Hindlimb muscle (tissue), 1 donor: ENCODE data around the gene PDILT. TPM values are rescaled to one million over a fixed set of nuclear protein-coding genes. Genes with fewer than 3 reads are reported as not detected.

Experiments
- DNase-seq: peaks from one replicate; pipeline ENCODE4 v3.0.0-alpha.2; 2013
- polyA plus RNA-seq: library from polyadenylated mRNA; unstranded; fragments of 120-200 nt; gene quantifications from one replicate; pipeline ENCODE4 v1.2.1, GENCODE V29; 2013; ENCODE audit not compliant: insufficient read length

PDILT gene
- polyA plus RNA-seq, 1 donor = not detected

DNA sequence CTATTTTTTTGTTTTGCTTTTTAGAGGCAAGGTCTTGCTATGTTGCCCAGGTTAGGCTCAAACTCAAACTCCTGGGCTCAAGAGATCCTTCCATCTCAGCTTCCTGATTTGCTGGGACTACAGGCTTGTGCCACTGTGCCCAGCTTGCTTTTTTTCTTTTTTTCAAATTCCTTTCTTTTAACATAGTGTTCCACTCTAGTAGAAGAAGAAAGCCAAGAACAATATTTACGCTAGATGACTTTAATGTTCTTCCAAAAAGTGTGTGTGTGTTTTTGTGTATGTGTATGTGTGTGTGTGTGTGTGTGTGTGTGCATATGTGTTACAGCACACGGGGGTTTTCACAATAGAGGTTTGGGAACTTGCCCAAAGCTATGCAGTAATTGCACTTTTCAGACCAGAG lies 41.3 kb downstream of the PDILT start:
- no peak for DNase-seq

GRCh38 chr16:20359997-20360396 lies 44.5 kb downstream of the PDILT start:
- DNase-seq = no peak

DNA sequence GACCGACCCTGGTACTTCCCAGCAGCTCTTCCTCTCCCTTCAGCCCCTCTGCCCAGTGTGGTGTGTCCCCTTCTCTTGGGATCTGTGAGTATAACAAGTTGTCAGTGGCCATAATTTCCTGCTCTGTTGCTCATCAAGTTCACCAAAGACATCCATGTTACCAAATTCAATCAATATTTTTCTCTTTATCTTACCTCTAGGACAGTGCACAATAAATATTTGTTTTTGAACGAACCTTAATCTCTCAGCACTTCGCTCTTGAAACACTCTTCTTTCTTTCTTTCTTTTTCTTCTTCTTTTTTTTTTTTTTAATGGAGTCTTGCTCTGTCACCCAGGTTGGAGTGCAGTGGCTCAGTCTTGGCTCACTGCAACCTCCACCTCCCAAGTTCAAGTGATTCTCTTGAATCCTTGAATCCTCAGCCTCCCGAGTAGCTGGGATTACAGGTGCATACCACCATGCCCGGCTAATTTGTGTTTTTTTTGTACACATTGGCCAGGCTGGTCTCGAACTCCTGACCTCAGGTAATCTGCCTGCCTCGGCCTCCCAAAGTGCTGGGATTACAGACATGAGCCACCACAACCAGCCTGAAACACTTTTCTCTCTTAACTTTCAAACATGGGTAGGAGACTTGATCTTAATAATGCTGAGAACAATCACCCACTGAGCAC lies 49.3 kb downstream of the PDILT start:
- no peak for DNase-seq

GRCh38 chr16:20353379-20353778 lies 51.2 kb downstream of the PDILT start:
- no peak for DNase-seq

- DNase-seq = no peak
Measured at GRCh38 chr16:20352615-20353014, 51.9 kb downstream of the PDILT start, which contains the start of gene UMOD. Gene UMOD (minus strand): TSS chr16:20352715. CDS start chr16:20350737, 1,978 bp downstream.

- no peak for DNase-seq
Measured at GRCh38 chr16:20349615-20350014, 54.9 kb downstream of the PDILT start.

DNA sequence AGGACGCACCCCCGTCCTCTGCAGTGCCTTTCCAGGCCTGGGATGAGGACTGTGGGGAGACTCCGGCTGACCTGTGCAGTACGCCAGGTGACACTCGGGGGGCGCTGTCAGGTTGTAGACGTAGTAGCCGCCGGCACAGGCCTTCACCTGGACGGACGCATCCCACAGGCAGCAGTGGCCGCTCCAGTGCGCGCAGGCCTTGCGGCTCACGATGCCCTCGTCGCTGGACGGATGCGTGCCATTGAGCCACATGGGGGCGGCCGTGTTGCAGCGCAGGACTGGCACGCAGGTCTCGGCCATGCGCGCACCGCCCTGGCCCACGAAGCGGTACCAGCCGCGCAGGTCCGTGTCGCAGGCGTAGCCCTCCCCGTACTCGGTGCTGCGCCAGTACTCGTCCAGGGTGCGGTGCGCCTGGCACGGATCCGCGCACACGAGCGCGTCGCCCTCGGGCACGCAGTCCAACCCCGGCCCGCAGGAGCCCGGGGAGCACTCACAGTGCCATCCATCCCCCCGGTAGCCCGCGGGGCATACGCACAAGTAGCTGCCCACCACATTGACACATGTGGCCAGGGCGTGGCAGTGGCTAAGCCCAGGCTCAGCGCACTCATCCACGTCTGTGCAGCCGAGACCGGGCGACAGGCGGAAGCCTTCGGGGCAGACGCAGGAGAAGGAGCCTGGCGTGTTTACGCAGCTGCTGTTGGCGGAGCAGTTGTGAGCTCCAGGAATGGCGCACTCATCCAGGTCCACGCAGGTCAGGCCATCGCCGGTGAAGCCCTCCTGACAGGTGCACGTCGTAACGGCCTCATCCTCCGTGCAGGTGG lies 56.0 kb downstream of the PDILT start:
- no peak for DNase-seq

DNA sequence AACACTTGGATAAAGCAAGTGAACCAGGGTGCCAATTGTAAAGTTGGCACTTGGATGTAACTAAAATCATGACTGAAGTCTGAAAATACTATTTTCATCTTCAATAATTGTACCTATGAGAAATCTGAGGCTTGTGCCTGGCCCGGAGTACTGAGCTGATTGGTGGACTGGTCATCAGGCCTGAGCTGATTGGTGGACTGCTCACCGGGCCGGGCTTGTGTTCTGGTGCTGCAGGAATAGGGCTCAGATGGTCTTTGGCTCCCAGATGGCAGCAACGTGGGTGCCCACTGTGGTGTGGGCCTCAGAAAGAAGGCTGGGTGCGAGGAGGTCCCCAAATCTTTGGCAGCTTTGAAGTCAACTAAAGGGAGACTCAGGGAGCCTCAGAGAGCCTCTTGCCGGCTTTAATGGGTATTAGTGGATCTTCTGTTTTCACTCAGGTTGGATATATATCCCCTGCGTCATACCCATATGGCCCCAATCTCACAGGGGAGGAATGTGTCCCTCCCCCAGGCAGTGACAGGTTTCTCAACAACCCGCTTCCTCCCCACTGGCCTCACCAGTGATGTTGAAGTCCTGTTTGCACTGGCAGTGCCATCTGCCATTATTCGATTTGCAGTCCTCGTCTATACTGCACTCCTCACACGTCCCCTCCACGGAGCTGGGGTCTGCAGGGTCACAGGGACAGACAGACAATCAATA lies 56.7 kb downstream of the PDILT start:
- no peak for DNase-seq

GRCh38 chr16:20344611-20345010 lies 59.9 kb downstream of the PDILT start:
- DNase-seq = no peak

DNA sequence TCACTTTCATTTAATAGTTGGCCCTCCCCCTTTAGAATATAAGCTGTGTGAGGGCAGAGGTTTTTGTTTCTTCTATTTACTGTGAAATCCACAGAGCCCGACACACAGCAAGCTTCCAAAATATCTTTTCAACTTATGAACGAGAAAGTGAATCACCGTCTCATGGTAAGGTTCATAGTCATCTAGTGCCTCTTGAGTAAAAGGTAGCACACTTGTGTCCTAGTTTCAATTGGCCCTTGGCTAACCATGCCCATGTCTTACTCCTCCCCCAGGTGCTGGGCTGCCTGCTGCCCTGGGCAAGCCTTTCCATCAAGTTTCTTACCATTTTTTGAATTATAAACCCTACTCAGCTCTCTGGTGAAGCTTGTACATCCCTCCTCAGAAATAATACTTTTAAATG lies 64.8 kb downstream of the PDILT start:
- DNase-seq = no peak

GRCh38 chr16:20336955-20337354 lies 67.6 kb downstream of the PDILT start:
- DNase-seq = no peak

DNA sequence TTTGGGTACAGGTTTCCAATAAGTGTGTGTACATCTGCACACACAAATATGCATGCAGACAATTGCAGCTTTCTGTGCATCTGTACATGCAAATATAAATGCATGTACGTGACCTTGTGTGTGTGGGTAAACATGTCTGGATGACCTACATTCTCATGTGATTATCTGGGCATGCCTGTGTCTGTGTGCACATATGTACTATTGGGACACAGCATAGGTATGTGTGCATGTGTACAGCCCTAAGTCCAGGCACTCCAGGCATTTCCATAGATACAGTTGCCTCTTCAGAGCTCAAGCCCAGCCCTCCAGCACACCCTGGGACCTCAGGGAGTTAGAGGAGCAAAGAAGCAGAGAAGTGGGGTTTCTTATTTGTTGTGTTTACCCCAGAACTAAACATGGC lies 70.1 kb downstream of the PDILT start:
- no peak for DNase-seq

DNA sequence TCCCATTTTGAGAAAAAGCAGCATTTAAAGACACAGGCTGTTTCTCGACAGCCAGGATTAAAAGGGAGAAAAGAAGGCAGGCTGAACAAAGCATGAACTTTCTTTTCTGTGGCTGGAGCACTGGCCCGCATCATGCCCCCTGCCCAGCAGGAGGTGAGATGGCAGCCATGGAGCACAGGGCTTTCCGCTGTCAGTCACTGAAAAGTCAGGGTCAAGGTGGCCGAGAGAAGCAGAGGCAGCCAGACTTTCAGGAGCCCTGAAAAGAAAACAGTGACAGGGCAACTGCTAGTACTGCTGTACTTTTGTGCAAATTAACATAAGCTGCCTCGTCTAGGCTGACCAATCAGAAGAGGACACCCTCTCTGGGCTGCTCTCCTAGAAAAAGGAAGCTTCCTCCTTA lies 71.4 kb downstream of the PDILT start:
- no peak for DNase-seq

DNA sequence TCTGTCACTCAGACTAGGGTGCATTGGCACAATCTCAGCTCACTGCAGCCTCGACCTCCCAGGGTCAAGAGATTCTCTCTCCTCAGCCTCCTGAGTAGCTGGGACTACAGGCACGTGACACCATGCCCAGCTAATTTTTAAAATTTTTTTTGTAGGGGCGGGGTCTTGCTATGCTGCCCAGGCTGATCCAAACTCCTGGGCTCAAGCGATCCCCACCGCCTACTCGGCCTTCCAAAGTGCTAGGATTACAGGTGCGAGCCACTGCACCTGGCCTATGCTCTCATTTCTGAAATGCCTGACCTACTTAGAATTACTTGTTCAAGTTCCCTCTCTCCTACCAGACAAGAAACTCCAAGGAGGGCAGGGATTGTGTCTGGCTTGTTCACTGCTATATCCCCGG lies 72.1 kb downstream of the PDILT start:
- no peak for DNase-seq

GRCh38 chr16:20331635-20332034 lies 72.9 kb downstream of the PDILT start:
- DNase-seq = no peak

GRCh38 chr16:20329392-20330138 lies 75.0 kb downstream of the PDILT start:
- no peak for DNase-seq

GRCh38 chr16:20327444-20328041 lies 77.0 kb downstream of the PDILT start, which contains the start of gene GP2:
Gene GP2 (minus strand): TSS chr16:20327513. CDS start chr16:20326431, 1,082 bp downstream.
- DNase-seq = no peak

- no peak for DNase-seq
Measured at GRCh38 chr16:20326321-20326720, 78.2 kb downstream of the PDILT start.

- no peak for DNase-seq
Measured at GRCh38 chr16:20325005-20325404, 79.5 kb downstream of the PDILT start.

- no peak for DNase-seq
Measured at GRCh38 chr16:20323591-20324117, 80.9 kb downstream of the PDILT start.

DNA sequence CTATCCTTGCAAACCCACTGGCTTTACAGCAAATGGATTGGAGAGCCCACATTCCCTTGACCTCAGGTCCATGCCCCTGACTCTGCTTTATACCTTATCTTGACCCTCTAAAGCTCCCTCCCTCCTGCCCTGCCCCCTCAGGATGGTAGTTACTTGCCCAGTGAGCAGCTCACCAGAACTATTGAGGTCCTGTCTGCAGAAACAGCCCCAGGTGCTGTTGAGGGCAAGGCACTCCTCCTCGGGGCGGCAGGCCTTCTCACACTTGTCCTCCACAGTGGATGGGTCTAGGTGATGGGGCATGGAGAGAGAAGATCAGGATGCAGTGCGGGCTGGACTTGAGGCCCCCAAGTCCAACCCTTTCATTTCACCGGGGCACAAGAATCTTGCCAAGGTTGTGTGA lies 81.8 kb downstream of the PDILT start:
- no peak for DNase-seq

- no peak for DNase-seq
Measured at GRCh38 chr16:20321671-20322070, 82.9 kb downstream of the PDILT start.
